GM21737 (cell line): ENCODE data around the gene CRHR2.

ENCODE experiments used
- ATAC-seq: cut with Tn5 transposase; IDR thresholded peaks from one replicate; pipeline ENCODE4 v1.9.1; 2021; ENCODE audit warnings: mild to moderate bottlenecking, moderate library complexity; ENCODE audit not compliant: unreplicated experiment

CRHR2 gene

GRCh38 chr7:30683306-30683705 lies 1.1 kb upstream of the CRHR2 start:
- no peak for ATAC-seq

GRCh38 chr7:30681815-30682211 lies 443 bp downstream of the CRHR2 start:
- no peak for ATAC-seq

- no peak for ATAC-seq
Measured at GRCh38 chr7:30681331-30681797, 892 bp downstream of the CRHR2 start.

GRCh38 chr7:30679664-30680063 lies 2.6 kb downstream of the CRHR2 start:
- no peak for ATAC-seq

GRCh38 chr7:30678805-30679204 lies 3.5 kb downstream of the CRHR2 start:
- no peak for ATAC-seq

- ATAC-seq = no peak
Measured at GRCh38 chr7:30674876-30675275, 7.4 kb downstream of the CRHR2 start.

- no peak for ATAC-seq
Measured at GRCh38 chr7:30674420-30674819, 7.8 kb downstream of the CRHR2 start.

GRCh38 chr7:30671793-30672465 lies 10.3 kb downstream of the CRHR2 start:
- ATAC-seq = no peak

GRCh38 chr7:30668102-30668501 lies 14.2 kb downstream of the CRHR2 start:
- ATAC-seq = no peak

GRCh38 chr7:30667172-30667571 lies 15.1 kb downstream of the CRHR2 start:
- no peak for ATAC-seq

- no peak for ATAC-seq
Measured at GRCh38 chr7:30665449-30665848, 16.8 kb downstream of the CRHR2 start.

- no peak for ATAC-seq
Measured at GRCh38 chr7:30665043-30665442, 17.2 kb downstream of the CRHR2 start.

- ATAC-seq = no peak
Measured at GRCh38 chr7:30664184-30664885, 17.9 kb downstream of the CRHR2 start.

- no peak for ATAC-seq
Measured at GRCh38 chr7:30663414-30663813, 18.8 kb downstream of the CRHR2 start.

GRCh38 chr7:30662431-30662939 lies 19.8 kb downstream of the CRHR2 start:
- no peak for ATAC-seq

GRCh38 chr7:30661926-30662325 lies 20.3 kb downstream of the CRHR2 start:
- ATAC-seq = no peak

- ATAC-seq = no peak
Measured at GRCh38 chr7:30660331-30661255, 21.7 kb downstream of the CRHR2 start.

- no peak for ATAC-seq
Measured at GRCh38 chr7:30659312-30659711, 22.9 kb downstream of the CRHR2 start.

- no peak for ATAC-seq
Measured at GRCh38 chr7:30658479-30659074, 23.7 kb downstream of the CRHR2 start.

GRCh38 chr7:30657131-30657530 lies 25.1 kb downstream of the CRHR2 start:
- no peak for ATAC-seq
